HepG2 (cell line): ENCODE measurements around the gene RPL18. TPM values are rescaled to one million over a fixed set of nuclear protein-coding genes. Genes with fewer than 3 reads are reported as not detected.

Experiments
- RBFOX2 ChIP-seq: fragments of 200-400 bp; formaldehyde crosslinking; IDR thresholded peaks from 2 replicates; pipeline ENCODE4 v1.6.1; 2017; ENCODE audit warnings: low read depth, mild to moderate bottlenecking, low read length
- SAFB2 ChIP-seq: sonication (generic); formaldehyde crosslinking; IDR thresholded peaks from 2 replicates; pipeline ENCODE4 v1.5.1; 2020; ENCODE audit warnings: missing genetic modification reagents, low read depth, mild to moderate bottlenecking, borderline replicate concordance
- SMAD9 ChIP-seq: sonication (generic); formaldehyde crosslinking; IDR thresholded peaks from 2 replicates; pipeline ENCODE4 v1.5.1; 2020; ENCODE audit warnings: mild to moderate bottlenecking, missing genetic modification reagents
- TIGD3 ChIP-seq: sonication (generic); formaldehyde crosslinking; IDR thresholded peaks from 2 replicates; pipeline ENCODE4 v1.5.1; 2020; ENCODE audit warnings: mild to moderate bottlenecking, missing genetic modification reagents, borderline replicate concordance
- UBTF ChIP-seq: sonication (generic); formaldehyde crosslinking; IDR thresholded peaks from 2 replicates; pipeline ENCODE4 v1.4.0; 2020; ENCODE audit warnings: mild to moderate bottlenecking, missing genetic modification reagents
- ZNF138 ChIP-seq: sonication (generic); formaldehyde crosslinking; IDR thresholded peaks from 2 replicates; pipeline ENCODE4 v1.5.0; 2020; ENCODE audit warnings: mild to moderate bottlenecking, low read depth, missing genetic modification reagents
- ZNF225 ChIP-seq: sonication (generic); formaldehyde crosslinking; IDR thresholded peaks from 2 replicates; pipeline ENCODE4 v1.4.0; 2020; ENCODE audit warnings: mild to moderate bottlenecking, missing genetic modification reagents
- ZNF234 ChIP-seq: sonication (generic); formaldehyde crosslinking; conservative IDR thresholded peaks from 2 replicates; pipeline ENCODE4 v1.5.1; 2020; ENCODE audit warnings: mild to moderate bottlenecking, missing genetic modification reagents
- ZNF260 ChIP-seq: sonication (generic); formaldehyde crosslinking; IDR thresholded peaks from 2 replicates; pipeline ENCODE4 v1.4.0; 2020; ENCODE audit warnings: missing genetic modification reagents, low read depth, mild to moderate bottlenecking, borderline replicate concordance
- ZNF510 ChIP-seq: sonication (generic); formaldehyde crosslinking; IDR thresholded peaks from 2 replicates; pipeline ENCODE4 v1.4.0; 2020; ENCODE audit warnings: low read depth, mild to moderate bottlenecking, missing genetic modification reagents
- polyA plus RNA-seq, 8 experiments: library from polyadenylated mRNA; depleted of rRNA in 3 of 8; stranded (reverse) in 7 of 8; unstranded in 1 of 8; fragments of >200 nt; fragmentation: Illumina TruSeq in 4 of 8; extraction: Trizol in 4 of 8; gene quantifications; 2 replicates each; pipeline versions ENCODE4 v1.2.1 to v1.2.3, GENCODE V29; 2011 to 2016; ENCODE audit warnings: low read depth in 4 of 8, missing spikeins in 1 of 8, mixed read lengths in 1 of 8; ENCODE audit not compliant: insufficient read depth in 1 of 8
- total RNA-seq, 5 experiments: library from RNA; depleted of rRNA; stranded (reverse); fragments of >200 nt; fragmentation: Illumina TruSeq; extraction: Trizol; gene quantifications; 2 replicates each; pipeline ENCODE4 v1.2.3, GENCODE V29; 2016; ENCODE audit warnings: low read depth in 1 of 5
- TF ChIP-seq, protein P1 (sequence below), 2 experiments: fragments of 450-650 bp in 1 of 2; sonication (generic) in 1 of 2; formaldehyde crosslinking; IDR thresholded peaks; 2 replicates each; pipeline versions ENCODE4 v1.5.0 to v1.8.0; 2020 to 2022; ENCODE audit warnings: mild to moderate bottlenecking in 1 of 2, missing genetic modification reagents in 1 of 2
- TF ChIP-seq, protein P2 (sequence below): sonication (generic); formaldehyde crosslinking; IDR thresholded peaks from 2 replicates; pipeline ENCODE4 v1.4.0; 2020; ENCODE audit warnings: missing genetic modification reagents, borderline replicate concordance
- TF ChIP-seq, protein P3 (sequence below): sonication (generic); formaldehyde crosslinking; IDR thresholded peaks from 2 replicates; pipeline ENCODE4 v1.9.0; 2021; ENCODE audit warnings: missing genetic modification reagents, borderline replicate concordance
- TF ChIP-seq, protein P4 (sequence below): sonication (generic); formaldehyde crosslinking; IDR thresholded peaks from 2 replicates; pipeline ENCODE4 v1.5.0; 2020; ENCODE audit warnings: mild to moderate bottlenecking, missing genetic modification reagents

Gene RPL18
- total and polyA plus RNA-seq, 2 of the 13 experiments (the other 11 are each of a cell fraction or from before 2014, with no cell fraction given) = 1,485 to 1,639 TPM

DNA sequence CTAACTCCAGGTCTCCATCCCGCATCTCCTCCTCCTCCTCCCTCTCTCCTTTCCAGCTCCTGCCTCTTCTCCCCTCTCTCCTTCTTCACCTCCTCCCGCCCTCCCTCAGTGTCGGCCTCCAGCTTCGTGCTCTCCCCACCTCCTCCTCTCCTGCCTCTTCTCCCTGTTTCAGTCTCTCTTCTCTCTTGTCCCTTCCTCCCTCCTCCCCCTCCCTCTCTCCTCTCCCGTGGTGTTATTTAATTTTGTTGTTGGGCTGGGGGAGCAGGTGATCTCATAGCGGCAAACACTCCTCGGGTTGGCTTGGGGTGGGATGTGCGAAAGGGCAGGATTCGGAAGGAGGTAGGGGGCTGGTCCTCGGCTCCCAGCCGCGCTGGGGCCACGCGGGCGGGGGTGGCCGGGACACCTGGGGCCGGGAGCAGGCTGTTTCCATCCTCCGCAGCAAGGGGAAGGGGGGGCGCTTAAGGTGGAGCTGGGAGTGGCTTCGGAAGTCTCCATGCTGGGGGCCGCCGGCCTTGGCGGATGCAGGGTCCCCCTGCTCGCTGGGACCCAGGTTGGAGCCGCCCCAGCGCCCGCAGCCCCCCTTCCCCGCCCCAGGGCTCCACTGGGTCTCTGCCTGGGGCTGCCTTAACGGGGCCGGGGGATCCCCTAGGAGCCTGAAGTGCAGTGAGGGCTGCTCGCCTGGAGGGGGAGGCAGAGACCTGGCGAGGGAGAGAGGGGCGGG is 27.2 kb upstream of the RPL18 start, which contains the start of gene CA11 (continued):
- TF ChIP-seq ZNF138 (CRISPR knock-in tag) = no peak
- TF ChIP-seq, protein P1, sequence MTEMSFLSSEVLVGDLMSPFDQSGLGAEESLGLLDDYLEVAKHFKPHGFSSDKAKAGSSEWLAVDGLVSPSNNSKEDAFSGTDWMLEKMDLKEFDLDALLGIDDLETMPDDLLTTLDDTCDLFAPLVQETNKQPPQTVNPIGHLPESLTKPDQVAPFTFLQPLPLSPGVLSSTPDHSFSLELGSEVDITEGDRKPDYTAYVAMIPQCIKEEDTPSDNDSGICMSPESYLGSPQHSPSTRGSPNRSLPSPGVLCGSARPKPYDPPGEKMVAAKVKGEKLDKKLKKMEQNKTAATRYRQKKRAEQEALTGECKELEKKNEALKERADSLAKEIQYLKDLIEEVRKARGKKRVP (CRISPR knock-in tag; IDR thresholded peaks at IDR 0.05) = no peak
- TF ChIP-seq UBTF = peak; percentile 14; the same call in 1 of the 2 replicates
- no peak for TF ChIP-seq SAFB2 (CRISPR knock-in tag)
- TF ChIP-seq RBFOX2 = no peak
- no peak for TF ChIP-seq ZNF225 (CRISPR knock-in tag)
- no peak for TF ChIP-seq ZNF260
- TF ChIP-seq ZNF510 (CRISPR knock-in tag) = no peak
- no peak for TF ChIP-seq TIGD3 (CRISPR knock-in tag)
- TF ChIP-seq, protein P2, sequence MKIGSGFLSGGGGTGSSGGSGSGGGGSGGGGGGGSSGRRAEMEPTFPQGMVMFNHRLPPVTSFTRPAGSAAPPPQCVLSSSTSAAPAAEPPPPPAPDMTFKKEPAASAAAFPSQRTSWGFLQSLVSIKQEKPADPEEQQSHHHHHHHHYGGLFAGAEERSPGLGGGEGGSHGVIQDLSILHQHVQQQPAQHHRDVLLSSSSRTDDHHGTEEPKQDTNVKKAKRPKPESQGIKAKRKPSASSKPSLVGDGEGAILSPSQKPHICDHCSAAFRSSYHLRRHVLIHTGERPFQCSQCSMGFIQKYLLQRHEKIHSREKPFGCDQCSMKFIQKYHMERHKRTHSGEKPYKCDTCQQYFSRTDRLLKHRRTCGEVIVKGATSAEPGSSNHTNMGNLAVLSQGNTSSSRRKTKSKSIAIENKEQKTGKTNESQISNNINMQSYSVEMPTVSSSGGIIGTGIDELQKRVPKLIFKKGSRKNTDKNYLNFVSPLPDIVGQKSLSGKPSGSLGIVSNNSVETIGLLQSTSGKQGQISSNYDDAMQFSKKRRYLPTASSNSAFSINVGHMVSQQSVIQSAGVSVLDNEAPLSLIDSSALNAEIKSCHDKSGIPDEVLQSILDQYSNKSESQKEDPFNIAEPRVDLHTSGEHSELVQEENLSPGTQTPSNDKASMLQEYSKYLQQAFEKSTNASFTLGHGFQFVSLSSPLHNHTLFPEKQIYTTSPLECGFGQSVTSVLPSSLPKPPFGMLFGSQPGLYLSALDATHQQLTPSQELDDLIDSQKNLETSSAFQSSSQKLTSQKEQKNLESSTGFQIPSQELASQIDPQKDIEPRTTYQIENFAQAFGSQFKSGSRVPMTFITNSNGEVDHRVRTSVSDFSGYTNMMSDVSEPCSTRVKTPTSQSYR (CRISPR knock-in tag) = no peak; the same call in 1 of the 2 replicates
- no peak for TF ChIP-seq SMAD9 (CRISPR knock-in tag)
- TF ChIP-seq, protein P3, sequence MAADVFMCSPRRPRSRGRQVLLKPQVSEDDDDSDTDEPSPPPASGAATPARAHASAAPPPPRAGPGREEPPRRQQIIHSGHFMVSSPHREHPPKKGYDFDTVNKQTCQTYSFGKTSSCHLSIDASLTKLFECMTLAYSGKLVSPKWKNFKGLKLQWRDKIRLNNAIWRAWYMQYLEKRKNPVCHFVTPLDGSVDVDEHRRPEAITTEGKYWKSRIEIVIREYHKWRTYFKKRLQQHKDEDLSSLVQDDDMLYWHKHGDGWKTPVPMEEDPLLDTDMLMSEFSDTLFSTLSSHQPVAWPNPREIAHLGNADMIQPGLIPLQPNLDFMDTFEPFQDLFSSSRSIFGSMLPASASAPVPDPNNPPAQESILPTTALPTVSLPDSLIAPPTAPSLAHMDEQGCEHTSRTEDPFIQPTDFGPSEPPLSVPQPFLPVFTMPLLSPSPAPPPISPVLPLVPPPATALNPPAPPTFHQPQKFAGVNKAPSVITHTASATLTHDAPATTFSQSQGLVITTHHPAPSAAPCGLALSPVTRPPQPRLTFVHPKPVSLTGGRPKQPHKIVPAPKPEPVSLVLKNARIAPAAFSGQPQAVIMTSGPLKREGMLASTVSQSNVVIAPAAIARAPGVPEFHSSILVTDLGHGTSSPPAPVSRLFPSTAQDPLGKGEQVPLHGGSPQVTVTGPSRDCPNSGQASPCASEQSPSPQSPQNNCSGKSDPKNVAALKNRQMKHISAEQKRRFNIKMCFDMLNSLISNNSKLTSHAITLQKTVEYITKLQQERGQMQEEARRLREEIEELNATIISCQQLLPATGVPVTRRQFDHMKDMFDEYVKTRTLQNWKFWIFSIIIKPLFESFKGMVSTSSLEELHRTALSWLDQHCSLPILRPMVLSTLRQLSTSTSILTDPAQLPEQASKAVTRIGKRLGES (CRISPR knock-in tag) = no peak
- TF ChIP-seq ZNF234 (CRISPR knock-in tag) = no peak
- TF ChIP-seq, protein P4, sequence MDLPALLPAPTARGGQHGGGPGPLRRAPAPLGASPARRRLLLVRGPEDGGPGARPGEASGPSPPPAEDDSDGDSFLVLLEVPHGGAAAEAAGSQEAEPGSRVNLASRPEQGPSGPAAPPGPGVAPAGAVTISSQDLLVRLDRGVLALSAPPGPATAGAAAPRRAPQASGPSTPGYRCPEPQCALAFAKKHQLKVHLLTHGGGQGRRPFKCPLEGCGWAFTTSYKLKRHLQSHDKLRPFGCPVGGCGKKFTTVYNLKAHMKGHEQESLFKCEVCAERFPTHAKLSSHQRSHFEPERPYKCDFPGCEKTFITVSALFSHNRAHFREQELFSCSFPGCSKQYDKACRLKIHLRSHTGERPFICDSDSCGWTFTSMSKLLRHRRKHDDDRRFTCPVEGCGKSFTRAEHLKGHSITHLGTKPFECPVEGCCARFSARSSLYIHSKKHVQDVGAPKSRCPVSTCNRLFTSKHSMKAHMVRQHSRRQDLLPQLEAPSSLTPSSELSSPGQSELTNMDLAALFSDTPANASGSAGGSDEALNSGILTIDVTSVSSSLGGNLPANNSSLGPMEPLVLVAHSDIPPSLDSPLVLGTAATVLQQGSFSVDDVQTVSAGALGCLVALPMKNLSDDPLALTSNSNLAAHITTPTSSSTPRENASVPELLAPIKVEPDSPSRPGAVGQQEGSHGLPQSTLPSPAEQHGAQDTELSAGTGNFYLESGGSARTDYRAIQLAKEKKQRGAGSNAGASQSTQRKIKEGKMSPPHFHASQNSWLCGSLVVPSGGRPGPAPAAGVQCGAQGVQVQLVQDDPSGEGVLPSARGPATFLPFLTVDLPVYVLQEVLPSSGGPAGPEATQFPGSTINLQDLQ (CRISPR knock-in tag) = no peak
